Ascending aorta (tissue), 2 donors: ENCODE measurements around the gene ZCCHC14. TPM values are rescaled to one million over a fixed set of nuclear protein-coding genes. Genes with fewer than 3 reads are reported as not detected.
A peak's percentile ranks its signal among the peaks of the same experiment; 100 is the strongest.
"Not testable (repeated sequence)": the region's sequence is repeated elsewhere in the genome, so short reads cannot be mapped to it uniquely, and the experiment has no call there.

Experiments used
- DNase-seq, 2 donors: peaks; one replicate each; pipeline ENCODE4 v3.0.0-alpha.2; 2019; ENCODE audit warnings: low spot score in 2 of 2
- H3K27ac ChIP-seq, 2 donors: fragments of 200-600 bp; sonication (generic); one replicate each; pipeline ENCODE4 v1.5.1; 2016 to 2017; ENCODE audit warnings: mild to moderate bottlenecking in 1 of 2
- H3K27me3 ChIP-seq: fragments of 200-600 bp; sonication (generic); one replicate; pipeline ENCODE4 v1.5.1; 2017
- H3K36me3 ChIP-seq, 2 donors: fragments of 200-600 bp; sonication (generic); one replicate each; pipeline ENCODE4 v1.5.1; 2016
- H3K4me1 ChIP-seq, 2 donors: fragments of 200-600 bp; sonication (generic); one replicate each; pipeline ENCODE4 v1.5.1; 2016 to 2017; ENCODE audit warnings: mild to moderate bottlenecking in 1 of 2
- H3K4me3 ChIP-seq, 2 donors: fragments of 200-600 bp; sonication (generic); one replicate each; pipeline ENCODE4 v1.5.1; 2016 to 2017; ENCODE audit warnings: mild to moderate bottlenecking in 1 of 2
- H3K9me3 ChIP-seq, 2 donors: fragments of 200-600 bp; sonication (generic); one replicate each; pipeline ENCODE4 v1.5.1; 2016
- intact Hi-C: fragments of 100-400 bp; cut with DNase I; formaldehyde crosslinking; loops from one replicate; pipeline ENCODE4 v1.15.1; 2023
- total RNA-seq: library from RNA; depleted of rRNA; stranded (reverse); fragments of >200 nt; gene quantifications from one replicate; pipeline ENCODE4 v1.1.0, GENCODE V29; 2016
- TF ChIP-seq, protein P1 (sequence below), 3 experiments: fragments of 200-600 bp in 2 of 3; fragments of 450-650 bp in 1 of 3; sonication (generic) in 2 of 3; IDR thresholded peaks; one replicate each; pipeline ENCODE4 v1.5.1; 2016 to 2019; ENCODE audit warnings: antibody characterized with exemption in 3 of 3, mild to moderate bottlenecking in 1 of 3, moderate library complexity in 1 of 3

ZCCHC14 gene
- total RNA-seq, 1 donor from 2014 or later, result 131 TPM

DNA sequence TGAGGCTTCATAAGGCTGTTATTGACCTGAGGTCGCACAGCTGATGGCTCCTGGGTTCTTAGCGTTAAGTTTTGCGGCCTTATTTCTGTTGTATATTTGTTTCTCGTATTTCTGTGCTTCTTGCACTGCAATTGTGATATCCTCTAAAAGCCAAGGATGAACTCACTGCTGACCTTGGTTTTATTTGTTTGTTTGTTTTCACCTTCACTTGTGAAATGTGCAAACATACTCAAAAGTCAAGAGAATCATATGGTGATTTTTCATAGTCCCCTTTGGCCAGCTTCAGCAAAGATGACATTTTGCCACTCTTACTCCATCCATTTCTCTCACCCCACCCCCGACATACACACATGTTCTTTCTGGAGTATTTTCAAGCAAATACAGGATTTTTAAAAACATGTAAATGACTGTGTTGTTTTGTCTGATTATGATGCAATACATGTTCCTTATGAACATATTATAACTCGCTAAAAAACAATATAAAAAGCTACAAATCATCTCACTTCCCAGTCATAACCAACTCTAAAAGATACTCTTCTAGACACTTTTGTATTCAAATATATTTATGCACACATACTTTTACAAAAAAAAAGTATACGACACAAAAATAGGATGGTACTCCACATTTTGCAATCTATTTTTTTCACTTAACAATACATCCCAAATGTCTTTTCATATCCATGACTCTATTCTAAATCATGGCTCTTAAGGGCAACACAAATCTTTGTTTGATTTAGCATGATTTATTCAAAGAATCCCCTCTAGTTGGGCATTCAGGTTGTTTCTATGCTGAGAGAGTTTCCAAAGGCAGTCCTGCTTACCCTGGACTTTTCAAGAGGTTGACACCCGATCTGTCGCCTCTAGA, 5.7 kb upstream of the ZCCHC14 start:
- Histone ChIP-seq H3K27me3 (no peaks in the 10 kb centered on the region), H3K4me3 (no peak overlapping the region), H3K9me3 (no peaks in the 10 kb centered on the region), H3K36me3 (no peaks in the 10 kb centered on the region), H3K4me1 (peaks cover 1 to 2% of the 10 kb centered on the region in 2 donors), H3K27ac (no peak overlapping the region)
- intact Hi-C loops, result no loop called here
- TF ChIP-seq, protein P1, sequence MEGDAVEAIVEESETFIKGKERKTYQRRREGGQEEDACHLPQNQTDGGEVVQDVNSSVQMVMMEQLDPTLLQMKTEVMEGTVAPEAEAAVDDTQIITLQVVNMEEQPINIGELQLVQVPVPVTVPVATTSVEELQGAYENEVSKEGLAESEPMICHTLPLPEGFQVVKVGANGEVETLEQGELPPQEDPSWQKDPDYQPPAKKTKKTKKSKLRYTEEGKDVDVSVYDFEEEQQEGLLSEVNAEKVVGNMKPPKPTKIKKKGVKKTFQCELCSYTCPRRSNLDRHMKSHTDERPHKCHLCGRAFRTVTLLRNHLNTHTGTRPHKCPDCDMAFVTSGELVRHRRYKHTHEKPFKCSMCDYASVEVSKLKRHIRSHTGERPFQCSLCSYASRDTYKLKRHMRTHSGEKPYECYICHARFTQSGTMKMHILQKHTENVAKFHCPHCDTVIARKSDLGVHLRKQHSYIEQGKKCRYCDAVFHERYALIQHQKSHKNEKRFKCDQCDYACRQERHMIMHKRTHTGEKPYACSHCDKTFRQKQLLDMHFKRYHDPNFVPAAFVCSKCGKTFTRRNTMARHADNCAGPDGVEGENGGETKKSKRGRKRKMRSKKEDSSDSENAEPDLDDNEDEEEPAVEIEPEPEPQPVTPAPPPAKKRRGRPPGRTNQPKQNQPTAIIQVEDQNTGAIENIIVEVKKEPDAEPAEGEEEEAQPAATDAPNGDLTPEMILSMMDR (IDR thresholded peaks at IDR 0.05), result no peak
- no peak for DNase-seq

DNA sequence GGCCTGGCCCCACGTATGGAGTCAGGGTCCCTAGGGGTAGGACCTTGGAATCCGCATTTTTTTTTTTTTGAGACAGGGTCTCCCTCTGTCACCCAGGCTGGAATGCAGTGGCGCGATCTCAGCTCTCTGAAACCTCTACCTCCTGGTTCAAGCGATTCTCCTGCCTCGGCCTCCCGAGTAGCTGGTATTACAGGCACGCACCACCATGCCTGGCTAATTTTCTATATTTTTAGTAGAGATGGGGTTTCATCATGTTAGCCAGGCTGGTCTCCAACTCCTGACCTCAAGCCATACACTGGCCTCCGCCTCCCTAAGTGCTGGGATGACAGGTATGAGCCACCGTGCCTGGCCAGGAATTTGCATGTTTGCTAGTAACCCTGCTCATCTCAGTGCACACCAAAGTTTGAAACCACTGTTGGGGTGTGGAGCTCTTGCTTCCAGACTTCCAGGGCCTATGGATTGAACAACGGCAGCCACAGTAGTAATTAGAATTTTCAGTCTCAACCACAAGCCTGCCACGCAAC, 5.0 kb upstream of the ZCCHC14 start:
- H3K27me3 ChIP-seq, H3K36me3 ChIP-seq, intact Hi-C loops, H3K4me1 ChIP-seq, DNase-seq, H3K4me3 ChIP-seq, H3K27ac ChIP-seq, H3K9me3 ChIP-seq: not testable (repeated sequence)

DNA sequence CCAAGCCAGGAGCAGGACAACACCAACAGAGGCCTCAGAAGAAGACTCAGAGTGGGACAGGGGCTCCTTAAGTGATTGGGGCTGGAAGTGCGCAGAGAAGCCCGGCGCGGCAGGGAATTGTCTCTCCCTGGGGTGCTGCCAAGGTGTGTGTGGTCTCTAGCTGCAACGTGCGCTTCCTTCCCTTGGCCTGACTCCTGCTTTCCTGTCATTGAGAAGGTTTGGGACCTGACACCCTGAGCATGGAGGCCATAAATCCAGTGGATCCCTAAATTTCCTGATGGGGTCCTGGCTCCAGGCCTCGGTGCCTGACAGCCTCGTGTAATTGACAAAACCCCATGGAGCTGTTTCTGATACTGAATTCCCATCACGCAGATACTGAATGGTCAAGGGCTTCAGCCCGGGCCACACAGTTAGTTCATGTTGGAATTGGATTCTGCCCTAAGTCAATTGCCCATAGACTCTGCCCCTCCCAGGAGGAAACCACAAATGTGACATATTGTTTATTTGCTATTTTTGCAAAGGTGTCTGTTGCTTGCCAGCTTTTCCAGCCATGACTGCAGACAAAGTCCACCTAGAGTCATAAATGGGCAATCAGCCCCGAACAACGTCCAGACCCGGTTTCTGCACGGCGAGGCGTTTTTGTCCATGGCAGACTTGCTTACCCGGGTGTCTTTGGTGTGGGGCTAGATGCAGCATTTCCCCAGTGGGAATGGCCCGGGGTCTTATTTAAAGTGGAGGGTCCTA, 4.4 kb upstream of the ZCCHC14 start:
- H3K4me3 ChIP-seq, H3K4me1 ChIP-seq, H3K36me3 ChIP-seq, DNase-seq, H3K27ac ChIP-seq, H3K27me3 ChIP-seq, intact Hi-C loops, H3K9me3 ChIP-seq: not testable (repeated sequence)

DNA sequence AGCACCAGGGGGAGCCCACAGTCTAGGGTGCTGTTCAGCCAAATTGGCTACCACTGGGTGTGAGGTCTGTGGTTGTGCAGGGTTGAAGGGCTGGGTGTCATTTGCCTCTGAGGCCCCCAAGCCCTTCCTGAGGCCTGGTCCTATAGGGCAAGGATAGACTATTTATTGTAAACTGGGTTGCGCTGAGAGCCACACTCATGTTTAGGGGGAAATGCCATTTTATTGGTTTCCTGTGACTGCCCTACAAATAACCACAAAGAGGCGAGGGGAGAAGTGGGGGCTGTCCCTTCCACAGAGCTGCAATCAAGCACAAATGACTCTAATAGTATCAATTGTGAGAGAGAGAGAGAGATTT, 3.6 kb upstream of the ZCCHC14 start:
- H3K36me3 ChIP-seq, result no peaks in the 10 kb centered on the region
- H3K9me3 ChIP-seq, result no peaks in the 10 kb centered on the region
- intact Hi-C loops, result no loop called here
- H3K4me1 ChIP-seq, result peaks cover 4 to 7% of the 10 kb centered on the region in 2 donors
- no peak overlapping the region for H3K27ac ChIP-seq
- H3K27me3 ChIP-seq, result no peaks in the 10 kb centered on the region
- TF ChIP-seq, protein P1 (IDR thresholded peaks at IDR 0.05), result no peak
- DNase-seq, result no peak
- H3K4me3 ChIP-seq, result no peak overlapping the region

DNA sequence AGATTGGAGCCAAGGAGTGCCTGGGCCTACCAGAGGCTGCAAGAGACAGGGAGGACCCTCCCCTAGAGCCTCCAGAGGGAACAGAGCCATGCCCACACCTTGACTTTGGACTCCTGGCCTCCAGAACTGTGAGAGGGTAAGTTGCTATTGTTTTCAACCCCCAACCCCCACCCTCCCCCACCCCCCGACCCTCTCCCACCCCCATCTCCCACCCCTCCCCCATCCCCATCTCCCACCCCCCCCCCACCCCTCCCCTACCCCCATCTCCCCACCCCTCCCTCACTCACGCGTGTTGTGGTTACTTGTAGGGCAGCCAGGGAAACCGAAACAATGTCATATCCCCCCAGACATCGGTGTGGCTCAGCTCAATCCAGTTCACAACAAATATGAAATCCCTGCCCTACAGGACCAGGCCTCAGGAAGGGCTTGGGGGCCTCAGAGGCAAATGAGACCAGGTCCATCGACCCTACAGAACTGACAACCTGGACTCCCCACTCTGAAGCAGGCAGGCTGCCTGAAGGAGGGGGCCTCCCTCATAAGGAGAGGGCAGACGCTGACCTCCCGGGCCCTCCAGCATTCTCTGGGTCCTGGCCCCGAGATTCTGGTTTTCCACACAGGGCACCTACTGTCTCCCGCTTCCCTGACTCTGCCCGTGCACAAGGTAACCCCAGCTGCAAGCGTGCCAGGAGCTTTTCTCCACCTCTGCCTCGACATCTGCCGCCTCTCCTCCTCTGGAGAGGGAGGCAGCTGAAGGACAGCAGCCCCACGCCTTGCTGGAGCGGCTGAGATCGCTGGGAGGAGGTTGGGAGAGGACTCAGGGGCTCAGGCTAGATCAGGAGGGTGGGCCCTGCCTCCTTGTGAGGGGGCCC, 3.0 kb upstream of the ZCCHC14 start:
- H3K27ac ChIP-seq, result no peak overlapping the region
- intact Hi-C loops, result no loop called here
- H3K9me3 ChIP-seq, result no peaks in the 10 kb centered on the region
- no peak for DNase-seq
- TF ChIP-seq, protein P1 (IDR thresholded peaks at IDR 0.05), result no peak
- no peak overlapping the region for H3K4me3 ChIP-seq
- H3K4me1 ChIP-seq, result peaks cover 7 to 8% of the 10 kb centered on the region in 2 donors
- H3K36me3 ChIP-seq, result no peaks in the 10 kb centered on the region
- no peaks in the 10 kb centered on the region for H3K27me3 ChIP-seq

DNA sequence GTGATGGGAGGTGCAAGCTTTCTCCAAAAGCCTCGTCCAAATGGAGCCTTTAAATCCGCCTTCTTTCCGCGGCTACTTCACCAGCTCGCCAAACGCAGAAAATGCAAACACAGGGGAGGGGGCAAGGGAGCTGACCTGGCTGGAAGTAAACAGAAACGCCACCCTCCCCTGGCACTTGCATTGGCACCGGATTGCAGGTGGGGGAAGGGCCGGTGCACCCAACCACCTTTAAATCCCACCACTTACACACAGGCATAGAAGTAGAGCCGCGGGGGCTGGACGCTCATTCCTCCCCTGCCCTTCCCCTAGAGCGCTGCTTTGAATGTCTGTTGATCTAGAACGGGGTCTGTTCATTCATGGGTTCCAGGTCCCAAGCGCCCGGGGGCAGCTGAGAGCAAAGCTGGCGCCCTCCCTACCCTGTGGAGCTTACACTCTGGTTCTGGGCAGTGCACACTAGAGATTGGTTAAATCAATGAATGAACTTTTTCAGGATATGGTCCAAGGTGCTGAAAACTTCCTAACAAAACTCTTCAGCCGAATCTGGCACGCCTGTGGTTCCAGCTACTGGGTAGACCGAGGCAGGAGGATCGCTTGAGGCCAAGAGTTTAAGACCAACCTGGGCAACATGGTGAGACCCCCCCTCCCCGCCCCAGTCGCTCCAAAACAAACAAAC, 920 bp upstream of the ZCCHC14 start:
- intact Hi-C loops, result loop anchor here (1.0 to 2.0 kb wide), 5 partner anchors 25 to 101 kb away; partner anchors contain the start of gene MAP1LC3B
- peak overlapping the region; percentile 55 to 60 for H3K4me3 ChIP-seq
- no peaks in the 10 kb centered on the region for H3K36me3 ChIP-seq
- TF ChIP-seq, protein P1 (IDR thresholded peaks at IDR 0.05), result no peak
- H3K9me3 ChIP-seq, result no peaks in the 10 kb centered on the region
- H3K27me3 ChIP-seq, result no peaks in the 10 kb centered on the region
- no peak for DNase-seq
- no peak overlapping the region for H3K27ac ChIP-seq
- H3K4me1 ChIP-seq, result peaks cover 8 to 14% of the 10 kb centered on the region in 2 donors
